ENCODE data around the gene CHRNB1. TPM values are rescaled to one million over a fixed set of nuclear protein-coding genes. Genes with fewer than 3 reads are reported as not detected.

CHRNB1 gene
- total RNA-seq, 1 experiment from 2014 or later: 12.7 TPM

GRCh38 chr17:7440113-7440833 lies 4.6 kb upstream of the CHRNB1 start:
- Mint-ChIP-seq H3K27me3 (ENCODE audit: low read depth) (peaks cover 32% of the 10 kb centered on the region), H3K9me3 (no peaks in the 10 kb centered on the region; a peak in 1 of 5 replicates), H3K4me3 (peak overlapping the region; percentile 93 to 98), H3K4me1 (peaks cover 36 to 44% of the 10 kb centered on the region in 2 experiments), H3K27ac (peak overlapping the region; percentile 97 to 99 (median 99)), H3K36me3 (ENCODE audit: insufficient read depth in 1 of 3, low read depth in 3 of 3) (peaks cover 0 to 13% (median 2%) of the 10 kb centered on the region in 3 experiments; a peak in 3 of 7 replicates)
- Histone ChIP-seq H3K23me2 (ENCODE audit: insufficient read length, low read depth, low read length, poor library complexity, severe bottlenecking) (peaks cover 36% of the 10 kb centered on the region), H3K18ac (ENCODE audit: insufficient read length, low read depth, low read length) (peak overlapping the region; percentile 98), H4K5ac (ENCODE audit: insufficient read length, low read depth, low read length) (peak overlapping the region; percentile 53), H3K27ac (ENCODE audit: insufficient read length, low read depth, low read length) (peak overlapping the region; percentile 1), H4K91ac (ENCODE audit: insufficient read length, low read depth, low read length) (no peak overlapping the region), H3K4me2 (ENCODE audit: insufficient read depth, insufficient read length, low read length) (peak overlapping the region; percentile 60), H2AK5ac (ENCODE audit: insufficient read length, low read length) (no peak overlapping the region), H2BK120ac (ENCODE audit: low read depth, low read length, poor library complexity, severe bottlenecking) (no peak overlapping the region), H3K56ac (ENCODE audit: insufficient read length, low read depth, low read length) (no peak overlapping the region), H3K4ac (ENCODE audit: low read depth, low read length) (no peak overlapping the region), H3K14ac (ENCODE audit: insufficient read depth, low read length) (peak overlapping the region; percentile 97), H2BK20ac (ENCODE audit: low read depth, low read length, poor library complexity, severe bottlenecking) (no peak overlapping the region), H3K9me3 (ENCODE audit: control insufficient read depth, low read depth, low read length) (no peaks in the 10 kb centered on the region), H3K9ac (ENCODE audit: extremely low read depth, insufficient read length, low read length) (peak overlapping the region; percentile 73), H3T11ph (ENCODE audit: low read length) (no peak overlapping the region), H2AFZ (ENCODE audit: low read length) (no peak overlapping the region), H4K20me1 (ENCODE audit: control insufficient read depth, insufficient read depth, insufficient read length) (no peaks in the 10 kb centered on the region), H3K27me3 (ENCODE audit: insufficient read depth, low read length) (peaks cover 7% of the 10 kb centered on the region), H3K79me2 (ENCODE audit: insufficient read depth, low read length) (no peaks in the 10 kb centered on the region), H3K79me1 (ENCODE audit: insufficient read depth, low read depth, low read length, poor library complexity, severe bottlenecking) (no peaks in the 10 kb centered on the region), H2BK5ac (ENCODE audit: insufficient read length, low read length) (no peak overlapping the region), H3K4me1 (ENCODE audit: insufficient read depth, low read length) (no peaks in the 10 kb centered on the region; the same call in 1 of the 2 replicates), H3K23ac (ENCODE audit: insufficient read length, low read depth, low read length) (no peak overlapping the region), H2BK12ac (ENCODE audit: insufficient read length, low read depth, low read length) (no peak overlapping the region), H4K8ac (replicated peaks; ENCODE audit: insufficient read length, low read depth, low read length) (no peak overlapping the region), H2BK15ac (ENCODE audit: low read depth, low read length) (no peak overlapping the region)
- TF ChIP-seq, protein P1, sequence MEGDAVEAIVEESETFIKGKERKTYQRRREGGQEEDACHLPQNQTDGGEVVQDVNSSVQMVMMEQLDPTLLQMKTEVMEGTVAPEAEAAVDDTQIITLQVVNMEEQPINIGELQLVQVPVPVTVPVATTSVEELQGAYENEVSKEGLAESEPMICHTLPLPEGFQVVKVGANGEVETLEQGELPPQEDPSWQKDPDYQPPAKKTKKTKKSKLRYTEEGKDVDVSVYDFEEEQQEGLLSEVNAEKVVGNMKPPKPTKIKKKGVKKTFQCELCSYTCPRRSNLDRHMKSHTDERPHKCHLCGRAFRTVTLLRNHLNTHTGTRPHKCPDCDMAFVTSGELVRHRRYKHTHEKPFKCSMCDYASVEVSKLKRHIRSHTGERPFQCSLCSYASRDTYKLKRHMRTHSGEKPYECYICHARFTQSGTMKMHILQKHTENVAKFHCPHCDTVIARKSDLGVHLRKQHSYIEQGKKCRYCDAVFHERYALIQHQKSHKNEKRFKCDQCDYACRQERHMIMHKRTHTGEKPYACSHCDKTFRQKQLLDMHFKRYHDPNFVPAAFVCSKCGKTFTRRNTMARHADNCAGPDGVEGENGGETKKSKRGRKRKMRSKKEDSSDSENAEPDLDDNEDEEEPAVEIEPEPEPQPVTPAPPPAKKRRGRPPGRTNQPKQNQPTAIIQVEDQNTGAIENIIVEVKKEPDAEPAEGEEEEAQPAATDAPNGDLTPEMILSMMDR (conservative IDR thresholded peaks at IDR 0.05): no peak
- WGBS (ENCODE audit: extremely low coverage, insufficient read length, low lambda C conversion rate): no CpG with 5 or more reads among the region's 46 CpGs
- DNase-seq: peak; percentile 85
